K562 treated with DMSO at 1 percent for 4 hours (cell line): ENCODE measurements around the gene NFKBIZ. TPM values are rescaled to one million over a fixed set of nuclear protein-coding genes. Genes with fewer than 3 reads are reported as not detected.

Source experiments
- total RNA-seq: library from RNA; unstranded; fragments of 300-600 nt; gene quantifications from 2 replicates; pipeline ENCODE4 v1.2.3, GENCODE V29; 2022; ENCODE audit not compliant: insufficient read depth

The NFKBIZ gene
- 2.3 and 5.2 TPM in 2 replicates for total RNA-seq

GRCh38 chr3:101848754-101849713, at the start of gene NFKBIZ:
Gene NFKBIZ (plus strand): TSS chr3:101849514. CDS start chr3:101849629, 115 bp downstream.

Other genes with a start within 250 kb of the NFKBIZ start
- gene ZBTB11, start 172.4 kb upstream of the NFKBIZ start, total RNA-seq, result 10.6 and 13.2 TPM in 2 replicates
- gene RPL24, start 162.8 kb upstream of the NFKBIZ start, total RNA-seq, result 2,185 and 2,384 TPM in 2 replicates
- gene CEP97, start 124.9 kb upstream of the NFKBIZ start, total RNA-seq, result 0.77 and 2.4 TPM in 2 replicates
- 2.7 and 4.2 TPM in 2 replicates for gene NXPE3, start 70.3 kb upstream of the NFKBIZ start, total RNA-seq